B cell (primary cell): ENCODE data around the gene LRP4. TPM values are rescaled to one million over a fixed set of nuclear protein-coding genes. Genes with fewer than 3 reads are reported as not detected.

Source experiments
- ATAC-seq: fragments of 200-7000 bp; cut with Tn5 transposase; one replicate; pipeline ENCODE4 v1.10.0; 2021; ENCODE audit warnings: low read depth, mild to moderate bottlenecking, moderate number of reproducible peaks, moderate library complexity
- CTCF ChIA-PET: fragments of 350-600 bp; sonication (Branson Sonifier 250); formaldehyde crosslinking; loops from one replicate; lab custom pipeline; 2021; ENCODE audit warnings: antibody characterized with exemption, inconsistent platforms; lab: Charles Lee
- POLR2A ChIA-PET: fragments of 350-600 bp; sonication (Branson Sonifier 250); formaldehyde crosslinking; loops from one replicate; lab custom pipeline; 2021; ENCODE audit warnings: antibody characterized with exemption; lab: Charles Lee
- DNase-seq: peaks from one replicate; pipeline ENCODE4 v3.0.0; 2013
- H2AFZ ChIP-seq: 2 replicates; pipeline ENCODE4 v1.6.1; 2012; ENCODE audit warnings: mild to moderate bottlenecking, low read depth, low read length; ENCODE audit not compliant: insufficient read depth, poor library complexity, severe bottlenecking
- H3K27ac ChIP-seq, 2 donors: 1 replicate in 1 of 2; 2 replicates in 1 of 2; pipeline ENCODE4 v1.5.1; 2012 to 2013; ENCODE audit warnings: low read length in 2 of 2, mild to moderate bottlenecking in 2 of 2, moderate library complexity in 1 of 2
- H3K27me3 ChIP-seq, 4 experiments: fragments of 200-600 bp in 1 of 4; sonication (generic) in 1 of 4; replicated peaks in 1 of 4; 1 replicate in 2 of 4; 2 replicates in 2 of 4; pipeline versions ENCODE4 v1.6.1 to v1.7.0; 2013 to 2016; ENCODE audit warnings: low read length in 3 of 4, mild to moderate bottlenecking in 2 of 4, mixed read lengths in 1 of 4, moderate library complexity in 1 of 4; ENCODE audit not compliant: insufficient read depth in 4 of 4, control insufficient read depth in 3 of 4; ENCODE audit errors: control extremely low read depth in 1 of 4
- H3K36me3 ChIP-seq, 2 experiments: replicated peaks in 1 of 2; 1 replicate in 1 of 2; 2 replicates in 1 of 2; pipeline versions ENCODE4 v1.6.1 to v1.7.1; 2013; ENCODE audit warnings: low read length in 1 of 2; ENCODE audit not compliant: insufficient read depth in 2 of 2, control insufficient read depth in 1 of 2; ENCODE audit errors: control extremely low read depth in 1 of 2, extremely low read depth in 1 of 2
- H3K4me1 ChIP-seq, 2 donors: fragments of 200-600 bp in 1 of 2; sonication (generic) in 1 of 2; 1 replicate in 1 of 2; 2 replicates in 1 of 2; pipeline versions ENCODE4 v1.5.1 to v1.6.1; 2013 to 2017; ENCODE audit warnings: low read length in 2 of 2; ENCODE audit not compliant: control insufficient read depth in 2 of 2, insufficient read depth in 2 of 2
- H3K4me2 ChIP-seq: replicated peaks from 2 replicates; pipeline ENCODE3; 2012; ENCODE audit warnings: mild to moderate bottlenecking, low read depth, low read length; ENCODE audit not compliant: poor library complexity, severe bottlenecking
- H3K4me3 ChIP-seq, 5 experiments: fragments of 200-600 bp in 1 of 5; sonication (generic) in 1 of 5; 1 replicate in 3 of 5; 2 replicates in 2 of 5; pipeline versions ENCODE4 v1.5.1 to v1.7.0; 2011 to 2016; ENCODE audit warnings: low read length in 4 of 5, mild to moderate bottlenecking in 4 of 5, low read depth in 2 of 5, control low read depth in 1 of 5, moderate library complexity in 1 of 5; ENCODE audit not compliant: insufficient read depth in 1 of 5; ENCODE audit errors: control extremely low read depth in 1 of 5, extremely low read depth in 1 of 5
- H3K79me2 ChIP-seq: fragments of 200-600 bp; sonication (generic); one replicate; pipeline ENCODE4 v1.6.0; 2016; ENCODE audit warnings: low read length; ENCODE audit not compliant: control insufficient read depth, insufficient read depth
- H3K9ac ChIP-seq: fragments of 200-600 bp; sonication (generic); 2 replicates; pipeline ENCODE4 v1.6.1; 2017; ENCODE audit warnings: mild to moderate bottlenecking, low read length, moderate library complexity
- H3K9me3 ChIP-seq, 3 donors: one replicate each; pipeline versions ENCODE4 v1.6.1 to v1.7.1; 2013; ENCODE audit warnings: low read length in 2 of 3; ENCODE audit not compliant: control insufficient read depth in 2 of 3, insufficient read depth in 1 of 3; ENCODE audit errors: control extremely low read depth in 1 of 3
- H4K20me1 ChIP-seq: 2 replicates; pipeline ENCODE4 v1.6.0; 2012; ENCODE audit warnings: mild to moderate bottlenecking, low read length; ENCODE audit not compliant: insufficient read depth, control insufficient read depth, poor library complexity, severe bottlenecking
- H3K27ac Mint-ChIP-seq: one replicate; pipeline ENCODE4 v1.8.0; 2021; ENCODE audit warnings: mixed read lengths
- H3K27me3 Mint-ChIP-seq: one replicate; pipeline ENCODE4 v1.8.0; 2021; ENCODE audit warnings: mixed read lengths
- H3K4me1 Mint-ChIP-seq: one replicate; pipeline ENCODE4 v1.8.0; 2021; ENCODE audit warnings: mixed read lengths
- H3K4me3 Mint-ChIP-seq: one replicate; pipeline ENCODE4 v1.8.0; 2021; ENCODE audit warnings: mixed read lengths
- H3K9me3 Mint-ChIP-seq: one replicate; pipeline ENCODE4 v1.8.0; 2022; ENCODE audit warnings: mixed read lengths; ENCODE audit not compliant: insufficient read depth
- EZH2 ChIP-seq: IDR thresholded peaks from 2 replicates; pipeline ENCODE4 v1.6.1; 2012; ENCODE audit warnings: borderline replicate concordance, low read depth, mild to moderate bottlenecking, moderate library complexity, low read length; ENCODE audit not compliant: insufficient read depth, poor library complexity, severe bottlenecking
- WGBS: methylation state at CpG from one replicate; pipeline ENCODE4 v1.1.5; 2013; ENCODE audit warnings: missing lambda C conversion rate; ENCODE audit not compliant: insufficient coverage; 5-methylcytosine and 5-hydroxymethylcytosine counted together
- intact Hi-C: fragments of 100-400 bp; cut with micrococcal nuclease; formaldehyde crosslinking; loops from one replicate; pipeline ENCODE4 v1.10.0; 2022
- polyA plus RNA-seq: library from polyadenylated mRNA; depleted of rRNA; stranded (reverse); fragments of >200 nt; gene quantifications from 2 replicates; pipeline ENCODE4 v1.2.3, GENCODE V29; 2012
- total RNA-seq, 2 donors: library from RNA; stranded (reverse); fragments of 120-200 nt in 1 of 2; gene quantifications; 1 replicate in 1 of 2; 2 replicates in 1 of 2; pipeline versions ENCODE4 v1.2.3 to v1.2.4, GENCODE V29; 2013 to 2022
- TF ChIP-seq, protein P1 (sequence below): fragments of 200-600 bp; IDR thresholded peaks from one replicate; pipeline ENCODE4 v1.8.0; 2022; ENCODE audit warnings: antibody characterized with exemption, mild to moderate bottlenecking

LRP4 gene
- total and polyA plus RNA-seq, 2 donors (not counting 1 experiment from before 2014, with no cell fraction given) = not detected

DNA sequence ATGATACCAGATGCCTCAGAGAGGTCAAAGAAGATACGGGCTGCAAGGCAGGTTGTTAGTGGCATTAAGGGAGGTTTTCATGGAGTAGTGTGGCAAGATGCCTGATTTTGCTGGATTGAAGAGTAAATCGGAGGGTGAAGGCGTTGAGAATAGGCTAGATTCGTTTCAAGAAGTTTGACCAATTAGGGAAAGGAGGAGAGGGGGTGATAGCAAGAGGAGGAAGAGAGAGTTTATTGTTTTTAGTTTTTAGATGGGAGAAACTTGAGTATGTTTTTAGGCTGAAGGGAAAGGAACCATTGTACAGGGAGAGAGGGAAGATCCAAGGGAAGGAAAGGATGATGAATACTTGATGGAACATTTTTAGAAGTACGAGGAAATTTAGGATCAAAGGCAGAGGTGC lies 34.7 kb upstream of the LRP4 start:
- ChIA-PET CTCF (no interaction called here), POLR2A (no interaction called here)
- H4K20me1 ChIP-seq = no peaks in the 10 kb centered on the region
- intact Hi-C loops = no loop called here
- no peak overlapping the region for H3K9ac ChIP-seq
- WGBS = 95% methylated on average over 5 of the region's 5 CpGs
- H3K4me1 ChIP-seq = no peaks in the 10 kb centered on the region
- TF ChIP-seq EZH2 = no peak
- TF ChIP-seq, protein P1, sequence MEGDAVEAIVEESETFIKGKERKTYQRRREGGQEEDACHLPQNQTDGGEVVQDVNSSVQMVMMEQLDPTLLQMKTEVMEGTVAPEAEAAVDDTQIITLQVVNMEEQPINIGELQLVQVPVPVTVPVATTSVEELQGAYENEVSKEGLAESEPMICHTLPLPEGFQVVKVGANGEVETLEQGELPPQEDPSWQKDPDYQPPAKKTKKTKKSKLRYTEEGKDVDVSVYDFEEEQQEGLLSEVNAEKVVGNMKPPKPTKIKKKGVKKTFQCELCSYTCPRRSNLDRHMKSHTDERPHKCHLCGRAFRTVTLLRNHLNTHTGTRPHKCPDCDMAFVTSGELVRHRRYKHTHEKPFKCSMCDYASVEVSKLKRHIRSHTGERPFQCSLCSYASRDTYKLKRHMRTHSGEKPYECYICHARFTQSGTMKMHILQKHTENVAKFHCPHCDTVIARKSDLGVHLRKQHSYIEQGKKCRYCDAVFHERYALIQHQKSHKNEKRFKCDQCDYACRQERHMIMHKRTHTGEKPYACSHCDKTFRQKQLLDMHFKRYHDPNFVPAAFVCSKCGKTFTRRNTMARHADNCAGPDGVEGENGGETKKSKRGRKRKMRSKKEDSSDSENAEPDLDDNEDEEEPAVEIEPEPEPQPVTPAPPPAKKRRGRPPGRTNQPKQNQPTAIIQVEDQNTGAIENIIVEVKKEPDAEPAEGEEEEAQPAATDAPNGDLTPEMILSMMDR = no peak
- H3K79me2 ChIP-seq = no peaks in the 10 kb centered on the region
- H3K27ac Mint-ChIP-seq = no peak overlapping the region
- no peak for DNase-seq
- H3K27me3 Mint-ChIP-seq = no peaks in the 10 kb centered on the region
- H3K36me3 ChIP-seq = peaks cover 0 to 2% of the 10 kb centered on the region in 2 experiments
- no peaks in the 10 kb centered on the region for H3K27me3 ChIP-seq
- peaks cover 2% of the 10 kb centered on the region for H3K4me1 Mint-ChIP-seq
- H2AFZ ChIP-seq = no peak overlapping the region
- H3K9me3 ChIP-seq = no peaks in the 10 kb centered on the region
- no peak overlapping the region for H3K4me3 ChIP-seq
- H3K9me3 Mint-ChIP-seq = no peaks in the 10 kb centered on the region
- no peak overlapping the region for H3K27ac ChIP-seq
- ATAC-seq = no peak
- no peak overlapping the region for H3K4me3 Mint-ChIP-seq
- H3K4me2 ChIP-seq = no peak overlapping the region

DNA sequence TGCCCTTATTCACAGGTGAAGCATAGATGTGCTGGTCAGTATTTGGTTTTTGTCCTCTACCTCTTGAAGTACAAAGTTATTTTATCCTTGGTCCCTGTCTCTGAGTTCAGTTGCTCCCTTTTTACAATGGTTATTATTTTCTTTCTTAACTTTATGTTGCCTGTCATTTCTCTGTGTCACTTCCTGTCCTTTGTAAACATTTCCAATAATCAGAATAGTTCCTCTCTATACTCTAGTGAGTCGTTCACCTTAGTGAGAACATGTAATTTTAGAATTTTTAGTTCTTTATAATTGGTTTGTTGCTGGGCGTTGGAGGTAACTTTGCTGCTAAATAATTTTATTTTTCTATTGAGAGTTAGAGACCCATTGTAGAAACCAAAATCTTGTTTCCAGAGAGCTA lies 34.2 kb upstream of the LRP4 start:
- peaks cover 0 to 2% of the 10 kb centered on the region in 2 experiments for H3K36me3 ChIP-seq
- Mint-ChIP-seq H3K27ac (no peak overlapping the region), H3K4me3 (no peak overlapping the region), H3K9me3 (no peaks in the 10 kb centered on the region), H3K27me3 (no peaks in the 10 kb centered on the region), H3K4me1 (peaks cover 2% of the 10 kb centered on the region)
- no peaks in the 10 kb centered on the region for H3K4me1 ChIP-seq
- no peaks in the 10 kb centered on the region for H3K9me3 ChIP-seq
- no peaks in the 10 kb centered on the region for H4K20me1 ChIP-seq
- DNase-seq = no peak
- H3K4me3 ChIP-seq = no peak overlapping the region
- no peaks in the 10 kb centered on the region for H3K27me3 ChIP-seq
- intact Hi-C loops = no loop called here
- H3K9ac ChIP-seq = no peak overlapping the region
- H3K4me2 ChIP-seq = no peak overlapping the region
- H3K79me2 ChIP-seq = no peaks in the 10 kb centered on the region
- no peak overlapping the region for H3K27ac ChIP-seq
- H2AFZ ChIP-seq = no peak overlapping the region
- POLR2A ChIA-PET = no interaction called here
- WGBS = no CpG with 5 or more reads among the region's 2 CpGs
- no peak for ATAC-seq
- no peak for TF ChIP-seq EZH2
- TF ChIP-seq, protein P1 = no peak
- CTCF ChIA-PET = no interaction called here
